Stimulated activated effector memory CD8-positive, alpha-beta T cell treated with anti-CD3 and anti-CD28 coated beads, Interleukin-12 subunit alpha, Interleukin-12 subunit beta, amount 100 ng/mL, for 72 hours (primary cell): Measurements from ENCODE around the gene KDM3A.
A peak's percentile ranks its signal among the peaks of the same experiment; 100 is the strongest.
"Not testable (repeated sequence)": the region's sequence is repeated elsewhere in the genome, so short reads cannot be mapped to it uniquely, and the experiment has no call there.

ENCODE experiments used
- ATAC-seq: fragments of 150-1000 bp; cut with Tn5 transposase; 2 replicates; pipeline ENCODE4 v1.10.0; 2021
- DNase-seq, 2 donors: peaks; one replicate each; pipeline ENCODE4 v3.0.0; 2021 to 2022; ENCODE audit warnings: low spot score in 2 of 2
- H3K27ac Mint-ChIP-seq: one replicate; pipeline ENCODE4 v1.8.0; 2022; ENCODE audit warnings: mild to moderate bottlenecking, mixed read lengths
- H3K36me3 Mint-ChIP-seq: one replicate; pipeline ENCODE4 v1.8.0; 2022; ENCODE audit warnings: mild to moderate bottlenecking, mixed read lengths
- H3K4me1 Mint-ChIP-seq: one replicate; pipeline ENCODE4 v1.8.0; 2022; ENCODE audit warnings: mixed read lengths
- H3K4me3 Mint-ChIP-seq: one replicate; pipeline ENCODE4 v1.8.0; 2022; ENCODE audit warnings: mild to moderate bottlenecking, mixed read lengths
- H3K9me3 Mint-ChIP-seq: one replicate; pipeline ENCODE4 v1.8.0; 2022; ENCODE audit warnings: mixed read lengths

KDM3A gene

GRCh38 chr2:86484385-86484784 is 43.2 kb downstream of the KDM3A start:
- Mint-ChIP-seq H3K9me3 (no peaks in the 10 kb centered on the region), H3K4me3 (no peak overlapping the region), H3K27ac (peak overlapping the region; percentile 68), H3K36me3 (peaks cover 100% of the 10 kb centered on the region), H3K4me1 (peaks cover 39% of the 10 kb centered on the region)
- ATAC-seq (no peak), DNase-seq (no peak)

GRCh38 chr2:86485103-86485502 is 43.9 kb downstream of the KDM3A start:
- no peak for DNase-seq
- peak; percentile 67 for ATAC-seq
- H3K36me3 Mint-ChIP-seq: peaks cover 100% of the 10 kb centered on the region
- peaks cover 39% of the 10 kb centered on the region for H3K4me1 Mint-ChIP-seq
- no peaks in the 10 kb centered on the region for H3K9me3 Mint-ChIP-seq
- H3K27ac Mint-ChIP-seq: peak overlapping the region; percentile 68
- H3K4me3 Mint-ChIP-seq: no peak overlapping the region

GRCh38 chr2:86485802-86486201 is 44.6 kb downstream of the KDM3A start:
- Mint-ChIP-seq H3K9me3 (no peaks in the 10 kb centered on the region), H3K36me3 (peaks cover 100% of the 10 kb centered on the region), H3K4me3 (no peak overlapping the region), H3K4me1 (peaks cover 39% of the 10 kb centered on the region), H3K27ac (peak overlapping the region; percentile 68)
- DNase-seq (no peak), ATAC-seq (no peak)

GRCh38 chr2:86487062-86487461 is 45.9 kb downstream of the KDM3A start:
- H3K9me3 Mint-ChIP-seq: no peaks in the 10 kb centered on the region
- peaks cover 100% of the 10 kb centered on the region for H3K36me3 Mint-ChIP-seq
- H3K4me1 Mint-ChIP-seq: peaks cover 34% of the 10 kb centered on the region
- DNase-seq (no peak), ATAC-seq (no peak)
- no peak overlapping the region for H3K4me3 Mint-ChIP-seq
- no peak overlapping the region for H3K27ac Mint-ChIP-seq

GRCh38 chr2:86488561-86489250 is 47.5 kb downstream of the KDM3A start:
- no peak for DNase-seq
- no peak for ATAC-seq
- H3K27ac Mint-ChIP-seq: peak overlapping the region; percentile 68
- peaks cover 100% of the 10 kb centered on the region for H3K36me3 Mint-ChIP-seq
- H3K9me3 Mint-ChIP-seq: no peaks in the 10 kb centered on the region
- no peak overlapping the region for H3K4me3 Mint-ChIP-seq
- H3K4me1 Mint-ChIP-seq: peaks cover 30% of the 10 kb centered on the region

- H3K4me1 Mint-ChIP-seq: peaks cover 26% of the 10 kb centered on the region
- H3K27ac Mint-ChIP-seq: peak overlapping the region; percentile 23
- ATAC-seq: no peak
- no peaks in the 10 kb centered on the region for H3K9me3 Mint-ChIP-seq
- peaks cover 100% of the 10 kb centered on the region for H3K36me3 Mint-ChIP-seq
- no peak for DNase-seq
- H3K4me3 Mint-ChIP-seq: no peak overlapping the region
These were observed 48.4 kb downstream of the KDM3A start for GRCh38 chr2:86489542-86489941.

GRCh38 chr2:86490245-86490644 is 49.1 kb downstream of the KDM3A start:
- ATAC-seq (no peak), DNase-seq (no peak)
- Mint-ChIP-seq H3K9me3 (no peaks in the 10 kb centered on the region), H3K4me3 (no peak overlapping the region), H3K4me1 (peaks cover 24% of the 10 kb centered on the region), H3K27ac (peak overlapping the region; percentile 23), H3K36me3 (peaks cover 100% of the 10 kb centered on the region)

GRCh38 chr2:86491088-86491487 is 49.9 kb downstream of the KDM3A start:
- no peak overlapping the region for H3K27ac Mint-ChIP-seq
- no peaks in the 10 kb centered on the region for H3K9me3 Mint-ChIP-seq
- H3K4me3 Mint-ChIP-seq: no peak overlapping the region
- ATAC-seq (no peak), DNase-seq (no peak)
- peaks cover 24% of the 10 kb centered on the region for H3K4me1 Mint-ChIP-seq
- peaks cover 100% of the 10 kb centered on the region for H3K36me3 Mint-ChIP-seq

- Mint-ChIP-seq H3K4me1 (peaks cover 18% of the 10 kb centered on the region), H3K4me3 (no peak overlapping the region), H3K9me3 (no peaks in the 10 kb centered on the region)
These were observed 50.9 kb downstream of the KDM3A start for GRCh38 chr2:86492048-86492453.

GRCh38 chr2:86496391-86496790 is 55.2 kb downstream of the KDM3A start:
- Mint-ChIP-seq H3K4me1 (peaks cover 18% of the 10 kb centered on the region), H3K36me3 (peaks cover 100% of the 10 kb centered on the region), H3K27ac (peak overlapping the region; percentile 4)
- ATAC-seq, DNase-seq, H3K4me3 Mint-ChIP-seq, H3K9me3 Mint-ChIP-seq: not testable (repeated sequence)

More at GRCh38 chr2:86492048-86492453, 50.9 kb downstream of the KDM3A start:
- no peak for DNase-seq
- Mint-ChIP-seq H3K36me3 (peaks cover 100% of the 10 kb centered on the region), H3K27ac (no peak overlapping the region)
- no peak for ATAC-seq

- Mint-ChIP-seq H3K4me3 (no peak overlapping the region), H3K9me3 (peaks cover 6% of the 10 kb centered on the region), H3K27ac (no peak overlapping the region), H3K36me3 (peaks cover 87% of the 10 kb centered on the region), H3K4me1 (peaks cover 18% of the 10 kb centered on the region)
- no peak for ATAC-seq
- no peak for DNase-seq
These were observed 57.5 kb downstream of the KDM3A start for GRCh38 chr2:86498468-86499260.

GRCh38 chr2:86499326-86499725 is 58.2 kb downstream of the KDM3A start:
- DNase-seq (no peak), ATAC-seq (no peak)
- no peak overlapping the region for H3K27ac Mint-ChIP-seq
- peaks cover 6% of the 10 kb centered on the region for H3K9me3 Mint-ChIP-seq
- H3K4me3 Mint-ChIP-seq: no peak overlapping the region
- H3K36me3 Mint-ChIP-seq: peaks cover 87% of the 10 kb centered on the region
- H3K4me1 Mint-ChIP-seq: peaks cover 16% of the 10 kb centered on the region

- Mint-ChIP-seq H3K4me3 (no peak overlapping the region), H3K9me3 (peaks cover 6% of the 10 kb centered on the region), H3K27ac (peak overlapping the region; percentile 61), H3K4me1 (peaks cover 6% of the 10 kb centered on the region), H3K36me3 (peaks cover 87% of the 10 kb centered on the region)
- no peak for DNase-seq
- ATAC-seq: no peak
These were observed 59.3 kb downstream of the KDM3A start for GRCh38 chr2:86500325-86501083.

GRCh38 chr2:86507600-86507999 is 66.4 kb downstream of the KDM3A start:
- Mint-ChIP-seq H3K27ac (no peak overlapping the region), H3K4me1 (no peaks in the 10 kb centered on the region), H3K9me3 (no peaks in the 10 kb centered on the region), H3K4me3 (no peak overlapping the region), H3K36me3 (peaks cover 64% of the 10 kb centered on the region)
- ATAC-seq (no peak), DNase-seq (no peak)

GRCh38 chr2:86510436-86510933 is 69.3 kb downstream of the KDM3A start:
- no peak overlapping the region for H3K4me3 Mint-ChIP-seq
- DNase-seq (no peak), ATAC-seq (no peak)
- H3K4me1 Mint-ChIP-seq: no peaks in the 10 kb centered on the region
- peaks cover 39% of the 10 kb centered on the region for H3K36me3 Mint-ChIP-seq
- H3K27ac Mint-ChIP-seq: no peak overlapping the region
- H3K9me3 Mint-ChIP-seq: no peaks in the 10 kb centered on the region
